ENCODE results near the gene LGR6.

LGR6 gene

DNA sequence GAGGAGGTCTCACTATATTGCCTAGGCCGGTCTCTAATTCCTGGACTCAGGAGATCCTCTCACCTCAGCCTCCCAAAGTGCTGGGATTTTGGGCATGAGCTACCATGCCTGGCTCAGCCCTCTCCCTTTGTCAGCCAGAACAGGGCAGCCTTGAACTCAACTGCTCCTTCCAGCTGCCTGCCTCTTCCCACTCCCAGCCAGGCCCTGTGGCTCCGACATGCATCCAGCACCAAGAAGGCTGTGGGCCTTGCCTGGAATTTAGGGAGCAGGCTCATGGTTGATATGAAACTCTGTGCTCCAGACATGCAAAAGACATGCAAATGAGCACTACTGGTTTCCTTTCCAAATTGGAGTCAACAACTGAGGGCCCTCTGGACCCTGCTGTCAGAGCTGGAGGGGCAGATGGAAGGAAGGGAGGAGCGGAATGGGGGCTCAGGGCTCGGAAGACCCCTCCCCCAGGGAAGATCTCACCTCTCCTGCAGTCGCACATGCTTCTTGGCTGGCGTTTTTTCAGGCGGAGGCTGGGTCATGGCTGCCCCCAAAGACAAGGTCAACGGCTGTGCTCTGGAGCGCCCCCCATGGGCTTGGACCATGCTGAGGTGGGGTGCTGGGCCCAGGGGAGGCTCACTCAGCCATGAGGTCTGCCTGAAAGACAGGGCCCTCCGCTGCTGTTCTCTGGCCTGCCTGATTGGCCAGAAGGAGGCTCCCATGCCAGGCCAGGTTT lies 34.6 kb upstream of the LGR6 start:
- Histone ChIP-seq H3K4me2 (ENCODE audit: low read length) (no peak overlapping the region), H3K9ac (no peak overlapping the region), H3K4me3 (ENCODE audit: low read depth, low read length) (no peak overlapping the region), H3K36me3 (ENCODE audit: control insufficient read depth, insufficient read depth, low read length) (no peaks in the 10 kb centered on the region), H3K4me1 (peaks cover 12% of the 10 kb centered on the region), H3K27me3 (ENCODE audit: control insufficient read depth, insufficient read depth, low read length) (no peaks in the 10 kb centered on the region), H3K9me3 (ENCODE audit: control insufficient read depth, low read length) (no peaks in the 10 kb centered on the region), H3K27ac (no peak overlapping the region), H2AFZ (no peak overlapping the region), H3K79me2 (no peaks in the 10 kb centered on the region)
- TF ChIP-seq, protein P1, sequence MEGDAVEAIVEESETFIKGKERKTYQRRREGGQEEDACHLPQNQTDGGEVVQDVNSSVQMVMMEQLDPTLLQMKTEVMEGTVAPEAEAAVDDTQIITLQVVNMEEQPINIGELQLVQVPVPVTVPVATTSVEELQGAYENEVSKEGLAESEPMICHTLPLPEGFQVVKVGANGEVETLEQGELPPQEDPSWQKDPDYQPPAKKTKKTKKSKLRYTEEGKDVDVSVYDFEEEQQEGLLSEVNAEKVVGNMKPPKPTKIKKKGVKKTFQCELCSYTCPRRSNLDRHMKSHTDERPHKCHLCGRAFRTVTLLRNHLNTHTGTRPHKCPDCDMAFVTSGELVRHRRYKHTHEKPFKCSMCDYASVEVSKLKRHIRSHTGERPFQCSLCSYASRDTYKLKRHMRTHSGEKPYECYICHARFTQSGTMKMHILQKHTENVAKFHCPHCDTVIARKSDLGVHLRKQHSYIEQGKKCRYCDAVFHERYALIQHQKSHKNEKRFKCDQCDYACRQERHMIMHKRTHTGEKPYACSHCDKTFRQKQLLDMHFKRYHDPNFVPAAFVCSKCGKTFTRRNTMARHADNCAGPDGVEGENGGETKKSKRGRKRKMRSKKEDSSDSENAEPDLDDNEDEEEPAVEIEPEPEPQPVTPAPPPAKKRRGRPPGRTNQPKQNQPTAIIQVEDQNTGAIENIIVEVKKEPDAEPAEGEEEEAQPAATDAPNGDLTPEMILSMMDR (IDR thresholded peaks at IDR 0.05) = no peak

DNA sequence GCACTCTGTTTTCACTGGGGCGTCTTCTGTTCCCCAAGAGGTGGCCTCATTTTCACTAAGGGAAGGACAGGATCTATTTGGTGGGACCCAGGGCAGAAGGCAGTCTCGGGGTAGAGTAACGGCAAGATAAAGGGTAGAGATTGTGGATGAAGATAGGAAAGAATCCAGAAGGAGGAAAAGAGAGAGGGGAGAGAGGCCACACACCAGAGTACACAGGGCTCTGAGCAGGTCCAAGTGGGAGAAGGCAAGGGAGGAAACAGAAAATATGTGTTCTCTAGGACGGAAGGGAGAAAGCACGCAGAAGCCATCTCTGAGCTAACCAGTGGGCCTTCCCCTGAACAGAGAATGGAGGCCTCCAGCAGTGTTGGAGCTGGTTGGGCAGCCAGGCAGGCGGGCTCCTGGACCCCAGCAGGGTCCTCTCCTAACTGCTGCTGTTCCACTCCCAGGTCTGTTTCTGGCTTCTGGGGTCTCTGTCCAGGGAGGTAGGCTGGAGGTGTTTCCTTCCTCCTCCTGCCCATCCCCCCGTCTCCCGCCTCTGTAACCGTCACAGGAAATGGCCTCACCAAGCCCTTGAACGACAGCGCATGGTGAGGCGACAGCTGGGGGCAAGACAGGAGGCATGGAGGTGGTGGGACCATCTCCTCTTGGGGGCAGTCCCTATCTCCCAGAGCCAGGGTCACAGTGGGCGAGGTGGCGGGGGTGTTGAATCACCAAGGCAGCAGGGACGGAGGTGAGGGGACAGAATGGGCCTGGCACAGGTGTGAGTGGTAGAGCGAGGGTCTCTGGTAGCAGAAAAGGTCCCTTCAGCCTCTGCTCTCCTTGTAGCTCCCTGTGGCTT lies 33.8 kb upstream of the LGR6 start:
- peaks cover 10% of the 10 kb centered on the region for H3K4me1 ChIP-seq
- H3K9ac ChIP-seq = no peak overlapping the region
- H3K79me2 ChIP-seq = no peaks in the 10 kb centered on the region
- H3K27ac ChIP-seq = no peak overlapping the region
- TF ChIP-seq, protein P1 (IDR thresholded peaks at IDR 0.05) = no peak
- H3K27me3 ChIP-seq (ENCODE audit: control insufficient read depth, insufficient read depth, low read length) = no peaks in the 10 kb centered on the region
- H3K9me3 ChIP-seq (ENCODE audit: control insufficient read depth, low read length) = no peaks in the 10 kb centered on the region
- H3K4me2 ChIP-seq (ENCODE audit: low read length) = no peak overlapping the region
- no peaks in the 10 kb centered on the region for H3K36me3 ChIP-seq (ENCODE audit: control insufficient read depth, insufficient read depth, low read length)
- no peak overlapping the region for H2AFZ ChIP-seq
- H3K4me3 ChIP-seq (ENCODE audit: low read depth, low read length) = no peak overlapping the region

DNA sequence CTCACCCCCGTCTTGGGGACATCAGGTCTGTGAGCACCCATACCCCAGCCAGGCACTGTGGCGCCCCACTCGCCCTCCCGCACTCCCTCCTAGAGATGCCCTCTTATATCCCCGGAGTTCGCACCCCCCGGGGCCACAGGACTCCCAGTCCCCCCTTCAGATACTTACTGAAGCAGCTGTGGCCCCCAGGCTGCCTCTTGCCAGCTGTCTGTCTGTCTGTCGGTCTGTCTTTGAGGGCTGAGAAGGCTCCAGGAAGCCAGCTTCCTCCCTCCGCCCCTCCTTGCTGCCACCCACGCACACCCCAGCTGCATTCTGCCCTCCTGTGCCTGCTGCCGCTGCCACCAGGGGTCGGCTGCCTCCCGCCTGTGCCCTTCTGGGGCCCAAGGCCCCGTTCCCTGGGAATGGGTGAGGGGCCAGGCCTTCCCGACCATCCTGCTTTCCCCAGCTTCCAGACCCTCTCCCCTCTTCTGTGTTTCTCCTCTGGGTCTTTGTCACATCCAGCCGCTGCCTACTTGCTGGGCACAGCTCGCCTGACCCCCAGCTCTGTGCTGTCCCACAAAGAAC lies 33.1 kb upstream of the LGR6 start, which contains the start of gene PTPN7:
PTPN7 (minus strand) TSS at position 226 of the 564 bp plus-strand sequence. CDS start 1,200 bp downstream, outside the sequence.
- Histone ChIP-seq H3K9ac (no peak within 1 kb of the TSS), H3K4me2 (ENCODE audit: low read length) (no peak within 1 kb of the TSS), H3K4me3 (ENCODE audit: low read depth, low read length) (no peak within 1 kb of the TSS), H3K9me3 (ENCODE audit: control insufficient read depth, low read length) (no peaks in the 10 kb centered on the region), H3K27ac (no peak within 1 kb of the TSS), H2AFZ (no peak within 1 kb of the TSS), H3K4me1 (peaks cover 5% of the 10 kb centered on the region), H3K36me3 (ENCODE audit: control insufficient read depth, insufficient read depth, low read length) (no peaks in the 10 kb centered on the region), H3K79me2 (no peaks in the 10 kb centered on the region), H3K27me3 (ENCODE audit: control insufficient read depth, insufficient read depth, low read length) (no peaks in the 10 kb centered on the region)
- TF ChIP-seq, protein P1 (IDR thresholded peaks at IDR 0.05) = no peak

DNA sequence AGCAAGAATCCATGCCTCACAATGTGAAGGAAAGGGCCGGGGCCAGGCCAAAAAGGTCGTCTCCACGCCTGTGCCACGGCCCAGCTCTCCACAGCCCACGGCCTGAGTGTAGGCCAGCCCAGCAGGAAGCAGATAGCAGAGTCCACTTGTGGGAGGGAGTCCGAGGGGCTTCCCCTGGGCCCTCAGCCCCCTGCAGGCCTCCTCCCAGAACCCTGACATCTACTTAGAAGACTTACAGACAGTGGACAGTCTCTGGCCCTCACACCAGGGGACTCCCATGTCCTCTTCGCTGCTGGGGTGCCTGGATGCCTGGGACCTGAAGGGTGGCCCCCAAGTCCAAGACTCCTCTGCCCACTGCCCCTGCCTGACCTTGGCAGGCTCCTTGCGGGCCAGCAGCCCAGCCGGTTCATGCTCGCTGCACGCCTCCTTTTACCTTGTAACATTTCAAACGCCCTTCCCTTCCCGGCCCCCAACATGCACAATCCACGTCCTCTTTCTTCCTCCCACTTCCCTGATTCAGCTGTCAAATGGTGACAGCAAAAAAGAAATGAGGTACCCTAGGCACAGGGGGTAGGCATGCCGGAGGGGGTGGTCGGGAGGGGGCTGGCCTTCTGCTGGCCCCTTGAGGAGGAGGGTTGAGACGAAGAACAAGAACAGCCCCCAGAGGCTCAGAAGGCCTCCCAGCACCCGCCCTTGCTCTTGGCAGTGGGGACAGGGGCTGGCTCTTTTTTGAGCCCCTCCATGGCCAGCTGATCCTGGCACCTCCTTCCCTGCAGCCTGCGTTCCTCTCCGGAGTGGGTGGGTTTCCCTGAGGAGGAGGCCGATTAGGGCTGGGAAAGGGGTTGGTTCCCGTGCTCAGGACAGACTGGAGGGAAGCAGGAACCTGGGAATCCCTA lies 32.2 kb upstream of the LGR6 start:
- no peaks in the 10 kb centered on the region for H3K36me3 ChIP-seq (ENCODE audit: control insufficient read depth, insufficient read depth, low read length)
- peaks cover 3% of the 10 kb centered on the region for H3K4me1 ChIP-seq
- H3K9ac ChIP-seq = no peak overlapping the region
- H3K9me3 ChIP-seq (ENCODE audit: control insufficient read depth, low read length) = no peaks in the 10 kb centered on the region
- H3K79me2 ChIP-seq = no peaks in the 10 kb centered on the region
- H3K27me3 ChIP-seq (ENCODE audit: control insufficient read depth, insufficient read depth, low read length) = no peaks in the 10 kb centered on the region
- no peak overlapping the region for H3K4me2 ChIP-seq (ENCODE audit: low read length)
- H2AFZ ChIP-seq = no peak overlapping the region
- H3K27ac ChIP-seq = no peak overlapping the region
- H3K4me3 ChIP-seq (ENCODE audit: low read depth, low read length) = no peak overlapping the region
- TF ChIP-seq, protein P1 (IDR thresholded peaks at IDR 0.05) = no peak
